Measurements from ENCODE around the gene SLC2A14. TPM values are rescaled to one million over a fixed set of nuclear protein-coding genes. Genes with fewer than 3 reads are reported as not detected.
"Not testable (repeated sequence)": the region's sequence is repeated elsewhere in the genome, so short reads cannot be mapped to it uniquely, and the experiment has no call there.

Gene SLC2A14
- total and polyA plus RNA-seq, 7 experiments from 2014 or later, result 0.15 to 4.3 (median 1.2) TPM; not detected in 1

DNA sequence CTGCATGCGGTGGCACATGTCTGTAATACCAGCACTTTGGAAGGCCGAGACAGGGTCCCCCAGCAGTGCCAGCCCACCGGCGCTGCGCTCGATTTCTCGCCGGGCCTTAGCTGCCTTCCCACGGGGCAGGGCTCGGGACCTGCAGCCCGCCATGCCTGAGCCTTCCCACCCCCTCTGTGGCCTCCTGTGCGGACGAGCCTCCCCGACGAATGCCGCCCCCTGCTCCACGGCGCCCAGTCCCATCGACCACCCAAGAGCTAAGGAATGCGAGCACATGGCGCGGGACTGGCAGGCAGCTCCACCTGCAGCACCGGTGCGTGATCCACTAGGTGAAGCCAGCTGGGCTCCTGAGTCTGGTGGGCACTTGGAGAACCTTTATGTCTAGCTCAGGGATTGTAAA is 10.4 kb downstream of the SLC2A14 start:
- not testable (repeated sequence) for H3K36me3 ChIP-seq (ENCODE audit: control insufficient read depth in 2 of 3, insufficient read depth in 3 of 3, low read length in 3 of 3); DNase-seq; H3K4me3 ChIP-seq (ENCODE audit: low read length); H3K36me3 Mint-ChIP-seq; H3K27ac ChIP-seq (ENCODE audit: low read depth, low read length); H3K9me3 Mint-ChIP-seq; ATAC-seq; H3K9me3 ChIP-seq (ENCODE audit: control insufficient read depth in 2 of 3, low read length in 3 of 3); H3K4me1 ChIP-seq (ENCODE audit: control insufficient read depth in 2 of 2, insufficient read depth in 2 of 2, low read length in 2 of 2); H3K27me3 ChIP-seq (ENCODE audit: control insufficient read depth in 2 of 2, insufficient read depth in 2 of 2, low read length in 2 of 2); H3K4me3 Mint-ChIP-seq; H3K27me3 Mint-ChIP-seq
- CTCF ChIA-PET, result interaction anchor here (0.6 to 3.3 kb wide), 8 partner anchors 71 to 226 kb away, joined by 3 to 14 read pairs (median 4); no protein-coding TSS in a partner anchor
- Mint-ChIP-seq H3K27ac (peak overlapping the region in 5 of 9 donors; percentile 86 to 95 (median 92)), H3K4me1 (peaks cover 0 to 18% (median 8%) of the 10 kb centered on the region in 7 donors)
- intact Hi-C loops (cut with micrococcal nuclease), result loop anchor here in 1 of 2 donors (5.0 kb wide), 1 partner anchor 45 kb away; no protein-coding TSS in a partner anchor
- POLR2A ChIA-PET, result interaction anchor here (1.5 kb wide), 1 partner anchor 71 kb away, joined by 4 read pairs; no protein-coding TSS in a partner anchor

DNA sequence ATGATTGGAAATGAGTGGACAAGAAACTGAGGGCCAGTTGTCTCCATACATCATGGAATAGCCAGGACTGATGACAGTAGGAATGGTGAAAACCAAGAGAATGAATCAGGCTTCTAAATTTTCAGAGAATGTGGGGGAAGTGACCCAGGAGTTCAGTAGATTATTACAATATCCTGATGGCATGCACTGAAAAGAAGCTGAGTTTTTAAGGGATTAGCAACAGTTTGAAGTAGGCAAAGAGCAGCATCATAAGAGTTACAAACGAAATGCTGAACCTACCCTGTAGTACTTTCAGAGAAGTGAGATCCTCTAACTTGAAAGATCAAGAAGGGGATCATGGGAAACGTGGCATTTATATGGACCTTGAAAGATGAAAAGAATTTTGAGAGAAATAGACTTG is 13.2 kb downstream of the SLC2A14 start:
- Mint-ChIP-seq H3K27me3 (peaks cover 0 to 18% (median 0%) of the 10 kb centered on the region in 5 donors), H3K36me3 (no peaks in the 10 kb centered on the region), H3K4me1 (peaks cover 0 to 18% (median 8%) of the 10 kb centered on the region in 7 donors), H3K4me3 (no peak overlapping the region), H3K9me3 (no peaks in the 10 kb centered on the region), H3K27ac (peak overlapping the region in 2 of 9 donors; percentile 4 to 26)
- Histone ChIP-seq H3K4me3 (ENCODE audit: low read length) (no peak overlapping the region), H3K9me3 (ENCODE audit: control insufficient read depth in 2 of 3, low read length in 3 of 3) (no peaks in the 10 kb centered on the region), H3K36me3 (ENCODE audit: control insufficient read depth in 2 of 3, insufficient read depth in 3 of 3, low read length in 3 of 3) (no peaks in the 10 kb centered on the region), H3K27ac (ENCODE audit: low read depth, low read length) (no peak overlapping the region), H3K27me3 (ENCODE audit: control insufficient read depth in 2 of 2, insufficient read depth in 2 of 2, low read length in 2 of 2) (no peaks in the 10 kb centered on the region), H3K4me1 (ENCODE audit: control insufficient read depth in 2 of 2, insufficient read depth in 2 of 2, low read length in 2 of 2) (peaks cover 0 to 4% of the 10 kb centered on the region in 2 donors)
- intact Hi-C loops (cut with micrococcal nuclease), result no loop called here
- ChIA-PET CTCF (interaction anchor here (0.6 to 3.3 kb wide), 8 partner anchors 72 to 235 kb away, joined by 3 to 24 read pairs (median 4); partner anchors contain the start of gene SLC2A3), POLR2A (interaction anchor here (1.0 to 1.3 kb wide), 3 partner anchors 74 to 219 kb away, joined by 3 to 5 read pairs (median 3); no protein-coding TSS in a partner anchor)
- ATAC-seq (no peak), DNase-seq (no peak)

DNA sequence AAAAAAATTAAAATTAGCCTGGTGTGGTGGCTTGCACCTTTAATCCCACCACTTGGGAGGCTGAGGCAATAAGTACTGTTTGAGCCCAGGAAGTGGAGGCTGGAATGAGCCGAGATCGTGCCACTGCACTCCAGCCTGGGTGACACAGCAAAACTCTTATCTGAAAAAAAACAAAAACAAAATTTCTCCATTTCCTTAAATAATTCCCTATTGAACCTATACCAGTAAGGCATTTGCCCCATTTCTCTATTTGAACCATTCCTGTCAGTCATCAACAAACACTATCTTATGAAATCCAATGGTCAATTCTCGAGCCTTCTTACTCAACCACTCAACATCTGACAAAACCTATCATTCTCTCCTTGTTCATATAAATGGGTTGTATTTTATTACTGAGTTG is 14.7 kb downstream of the SLC2A14 start:
- CTCF ChIA-PET, result interaction anchor here (0.7 to 1.2 kb wide), 2 partner anchors 9 to 137 kb away, joined by 3 read pairs; no protein-coding TSS in a partner anchor
- Histone ChIP-seq H3K27me3 (ENCODE audit: control insufficient read depth in 2 of 2, insufficient read depth in 2 of 2, low read length in 2 of 2) (no peaks in the 10 kb centered on the region), H3K9me3 (ENCODE audit: control insufficient read depth in 2 of 3, low read length in 3 of 3) (no peaks in the 10 kb centered on the region), H3K36me3 (ENCODE audit: control insufficient read depth in 2 of 3, insufficient read depth in 3 of 3, low read length in 3 of 3) (no peaks in the 10 kb centered on the region), H3K27ac (ENCODE audit: low read depth, low read length) (no peak overlapping the region), H3K4me3 (ENCODE audit: low read length) (no peak overlapping the region), H3K4me1 (ENCODE audit: control insufficient read depth in 2 of 2, insufficient read depth in 2 of 2, low read length in 2 of 2) (no peaks in the 10 kb centered on the region)
- POLR2A ChIA-PET, result no interaction called here
- Mint-ChIP-seq H3K27ac (no peak overlapping the region), H3K9me3 (no peaks in the 10 kb centered on the region), H3K4me1 (peaks cover 0 to 15% (median 8%) of the 10 kb centered on the region in 7 donors), H3K36me3 (no peaks in the 10 kb centered on the region), H3K27me3 (peaks cover 0 to 25% (median 0%) of the 10 kb centered on the region in 5 donors), H3K4me3 (no peak overlapping the region)
- ATAC-seq (no peak), DNase-seq (no peak)
- intact Hi-C loops (cut with micrococcal nuclease), result no loop called here

DNA sequence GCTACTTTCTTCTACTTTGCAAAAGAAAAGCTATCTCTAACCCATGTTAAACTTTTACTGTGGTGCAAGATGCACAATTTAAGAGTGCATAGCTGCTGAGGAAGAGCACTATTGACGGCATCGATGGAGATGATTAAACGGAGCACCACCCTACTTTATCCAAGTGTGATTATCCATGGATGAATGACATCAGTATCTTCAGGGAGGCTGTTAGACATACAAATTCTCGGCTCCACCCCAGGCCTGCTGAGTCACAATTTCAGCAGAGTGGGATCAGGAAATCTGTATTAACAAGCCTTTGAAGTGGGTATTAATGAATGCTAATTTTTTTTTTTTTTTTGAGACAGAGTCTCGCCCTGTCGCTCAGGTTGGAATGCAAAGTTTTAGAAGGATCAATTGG is 16.2 kb downstream of the SLC2A14 start:
- Histone ChIP-seq H3K4me3 (ENCODE audit: low read length) (no peak overlapping the region), H3K27ac (ENCODE audit: low read depth, low read length) (no peak overlapping the region), H3K4me1 (ENCODE audit: control insufficient read depth in 2 of 2, insufficient read depth in 2 of 2, low read length in 2 of 2) (no peaks in the 10 kb centered on the region), H3K27me3 (ENCODE audit: control insufficient read depth in 2 of 2, insufficient read depth in 2 of 2, low read length in 2 of 2) (no peaks in the 10 kb centered on the region), H3K9me3 (ENCODE audit: control insufficient read depth in 2 of 3, low read length in 3 of 3) (no peaks in the 10 kb centered on the region), H3K36me3 (ENCODE audit: control insufficient read depth in 2 of 3, insufficient read depth in 3 of 3, low read length in 3 of 3) (no peaks in the 10 kb centered on the region)
- Mint-ChIP-seq H3K27me3 (peaks cover 7 to 36% (median 7%) of the 10 kb centered on the region in 5 donors), H3K9me3 (no peaks in the 10 kb centered on the region), H3K4me3 (no peak overlapping the region), H3K36me3 (no peaks in the 10 kb centered on the region), H3K27ac (peak overlapping the region in 1 of 9 donors; percentile 62), H3K4me1 (peaks cover 0 to 9% (median 7%) of the 10 kb centered on the region in 7 donors)
- ATAC-seq, result no peak
- ChIA-PET POLR2A (no interaction called here), CTCF (no interaction called here)
- intact Hi-C loops (cut with micrococcal nuclease), result no loop called here
- DNase-seq, result no peak

DNA sequence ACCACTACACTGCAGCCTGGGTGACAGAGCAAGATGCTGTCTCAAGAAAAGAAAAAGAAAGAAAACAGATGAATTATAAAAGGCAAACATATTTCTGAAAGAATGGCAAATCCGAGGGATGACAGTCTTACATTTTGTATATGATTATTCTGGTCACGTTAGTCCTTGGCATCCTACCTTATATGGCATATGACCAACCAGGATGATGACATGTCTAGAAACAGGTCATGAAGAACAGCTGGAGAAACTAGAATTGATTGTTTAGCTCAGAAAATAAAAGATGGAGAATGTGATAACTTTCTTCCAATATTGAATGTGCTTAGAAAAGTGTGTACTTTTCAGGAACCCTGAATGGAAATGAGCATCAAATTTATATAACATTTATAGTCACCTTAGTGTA is 19.2 kb downstream of the SLC2A14 start:
- peaks cover 7 to 43% (median 17%) of the 10 kb centered on the region in 5 donors for H3K27me3 Mint-ChIP-seq
- no peaks in the 10 kb centered on the region for H3K4me1 Mint-ChIP-seq
- no peak for DNase-seq
- Histone ChIP-seq H3K4me1 (ENCODE audit: control insufficient read depth in 2 of 2, insufficient read depth in 2 of 2, low read length in 2 of 2) (no peaks in the 10 kb centered on the region), H3K9me3 (ENCODE audit: control insufficient read depth in 2 of 3, low read length in 3 of 3) (no peaks in the 10 kb centered on the region), H3K27ac (ENCODE audit: low read depth, low read length) (no peak overlapping the region), H3K36me3 (ENCODE audit: control insufficient read depth in 2 of 3, insufficient read depth in 3 of 3, low read length in 3 of 3) (no peaks in the 10 kb centered on the region), H3K4me3 (ENCODE audit: low read length) (no peak overlapping the region), H3K27me3 (ENCODE audit: control insufficient read depth in 2 of 2, insufficient read depth in 2 of 2, low read length in 2 of 2) (no peaks in the 10 kb centered on the region)
- CTCF ChIA-PET, result interaction anchor here (0.6 kb wide), 1 partner anchor 83 kb away, joined by 5 read pairs; the partner anchor contains the start of gene SLC2A3
- no peaks in the 10 kb centered on the region for H3K9me3 Mint-ChIP-seq
- ATAC-seq, result no peak
- intact Hi-C loops (cut with micrococcal nuclease), result no loop called here
- H3K36me3 Mint-ChIP-seq, result no peaks in the 10 kb centered on the region
- POLR2A ChIA-PET, result no interaction called here
- no peak overlapping the region for H3K4me3 Mint-ChIP-seq
- H3K27ac Mint-ChIP-seq, result no peak overlapping the region

DNA sequence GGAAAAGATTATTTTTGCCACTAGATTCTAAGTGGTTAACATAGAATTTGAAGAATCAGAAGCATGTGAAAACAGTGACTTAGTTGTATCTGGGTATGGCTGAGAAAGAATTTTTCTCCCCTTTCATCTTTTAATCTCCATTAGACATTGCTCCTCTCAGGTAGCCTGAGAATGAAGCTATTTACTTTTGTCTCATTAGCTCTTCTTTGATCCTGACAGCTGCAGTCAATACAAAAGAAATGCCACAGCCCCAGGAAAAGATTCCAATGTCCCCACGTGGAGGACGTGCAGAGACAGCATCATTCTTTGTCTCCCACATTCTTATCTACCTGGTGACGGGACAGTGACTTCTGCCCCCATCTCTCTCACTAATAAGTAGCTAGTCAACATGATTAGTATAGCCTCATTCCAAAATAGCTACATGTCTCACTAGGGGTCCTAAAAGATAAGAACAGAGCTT is 21.1 kb downstream of the SLC2A14 start:
- H3K9me3 ChIP-seq (ENCODE audit: control insufficient read depth in 2 of 3, low read length in 3 of 3); DNase-seq; H3K27ac ChIP-seq (ENCODE audit: low read depth, low read length); H3K4me3 ChIP-seq (ENCODE audit: low read length); H3K36me3 ChIP-seq (ENCODE audit: control insufficient read depth in 2 of 3, insufficient read depth in 3 of 3, low read length in 3 of 3); H3K4me1 Mint-ChIP-seq; ATAC-seq; POLR2A ChIA-PET; CTCF ChIA-PET; H3K36me3 Mint-ChIP-seq; H3K27me3 ChIP-seq (ENCODE audit: control insufficient read depth in 2 of 2, insufficient read depth in 2 of 2, low read length in 2 of 2); H3K4me3 Mint-ChIP-seq; H3K4me1 ChIP-seq (ENCODE audit: control insufficient read depth in 2 of 2, insufficient read depth in 2 of 2, low read length in 2 of 2); H3K27ac Mint-ChIP-seq; intact Hi-C loops (cut with micrococcal nuclease); H3K9me3 Mint-ChIP-seq: not testable (repeated sequence)
- H3K27me3 Mint-ChIP-seq, result peaks cover 7 to 43% (median 17%) of the 10 kb centered on the region in 5 donors

DNA sequence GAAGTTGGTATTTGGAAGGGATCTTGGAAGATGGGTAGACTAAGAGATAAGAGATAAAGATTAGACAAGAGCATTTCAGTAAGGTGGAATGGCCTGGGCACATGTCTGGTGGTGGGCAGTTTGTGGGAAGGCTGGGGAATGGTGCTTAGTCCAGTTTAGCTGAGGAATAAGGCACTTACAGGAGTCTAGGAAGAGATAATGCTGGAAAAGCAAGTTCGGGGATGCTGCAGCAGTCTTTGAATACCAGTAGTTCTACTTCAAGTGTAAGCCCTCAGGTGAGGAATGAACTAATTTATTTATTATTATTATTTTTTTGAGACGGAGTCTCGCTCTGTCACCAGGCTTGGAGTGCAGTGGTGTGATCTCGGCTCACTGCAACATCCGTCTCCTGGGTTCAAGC is 22.6 kb downstream of the SLC2A14 start:
- H3K4me1 ChIP-seq (ENCODE audit: control insufficient read depth in 2 of 2, insufficient read depth in 2 of 2, low read length in 2 of 2); intact Hi-C loops (cut with micrococcal nuclease); H3K9me3 Mint-ChIP-seq; H3K36me3 ChIP-seq (ENCODE audit: control insufficient read depth in 2 of 3, insufficient read depth in 3 of 3, low read length in 3 of 3); H3K27ac ChIP-seq (ENCODE audit: low read depth, low read length); H3K4me3 Mint-ChIP-seq; CTCF ChIA-PET; H3K4me3 ChIP-seq (ENCODE audit: low read length); H3K36me3 Mint-ChIP-seq; POLR2A ChIA-PET; DNase-seq; ATAC-seq; H3K4me1 Mint-ChIP-seq; H3K27me3 ChIP-seq (ENCODE audit: control insufficient read depth in 2 of 2, insufficient read depth in 2 of 2, low read length in 2 of 2); H3K9me3 ChIP-seq (ENCODE audit: control insufficient read depth in 2 of 3, low read length in 3 of 3): not testable (repeated sequence)
- Mint-ChIP-seq H3K27me3 (peaks cover 7 to 41% (median 17%) of the 10 kb centered on the region in 5 donors), H3K27ac (peak overlapping the region in 1 of 9 donors; percentile 62)

Data from naive thymus-derived CD4-positive, alpha-beta T cell (primary cell).